Measurements from ENCODE around the gene ZNF793. TPM values are rescaled to one million over a fixed set of nuclear protein-coding genes. Genes with fewer than 3 reads are reported as not detected.
A peak's percentile ranks its signal among the peaks of the same experiment; 100 is the strongest.

Gene ZNF793
- total RNA-seq, 1 donor from 2014 or later, result 9.8 TPM

- Mint-ChIP-seq H3K4me3 (ENCODE audit: unreplicated experiment) (no peak overlapping the region), H3K27me3 (ENCODE audit: low read depth, unreplicated experiment) (no peaks in the 10 kb centered on the region), H3K27ac (ENCODE audit: unreplicated experiment) (no peak overlapping the region), H3K4me1 (ENCODE audit: low read depth, unreplicated experiment) (no peaks in the 10 kb centered on the region), H3K36me3 (ENCODE audit: low read depth, unreplicated experiment) (peaks cover 46% of the 10 kb centered on the region), H3K9me3 (ENCODE audit: unreplicated experiment) (peaks cover 67% of the 10 kb centered on the region)
- Histone ChIP-seq H3K4me2 (ENCODE audit: low read length) (no peak overlapping the region), H3K9me3 (ENCODE audit: insufficient read depth, low read depth, low read length) (peaks cover 53% of the 10 kb centered on the region), H3K27me3 (ENCODE audit: insufficient read depth, low read length) (no peaks in the 10 kb centered on the region), H3K36me3 (ENCODE audit: insufficient read depth, low read length) (peaks cover 3% of the 10 kb centered on the region), H2AFZ (ENCODE audit: low read depth, low read length) (no peak overlapping the region), H3K79me2 (ENCODE audit: insufficient read depth, low read length) (no peaks in the 10 kb centered on the region), H3K4me1 (ENCODE audit: insufficient read depth, low read length) (no peaks in the 10 kb centered on the region), H3K9ac (ENCODE audit: low read length) (no peak overlapping the region), H3K27ac (ENCODE audit: low read depth, low read length) (no peak overlapping the region), H3K4me3 (ENCODE audit: insufficient read depth, low read depth, low read length) (no peak overlapping the region), H4K20me1 (ENCODE audit: insufficient read depth, low read length) (no peaks in the 10 kb centered on the region)
- peak; percentile 39 for FAIRE-seq
- DNase-seq (ENCODE audit: low read depth), result no peak
- TF ChIP-seq, protein P1, sequence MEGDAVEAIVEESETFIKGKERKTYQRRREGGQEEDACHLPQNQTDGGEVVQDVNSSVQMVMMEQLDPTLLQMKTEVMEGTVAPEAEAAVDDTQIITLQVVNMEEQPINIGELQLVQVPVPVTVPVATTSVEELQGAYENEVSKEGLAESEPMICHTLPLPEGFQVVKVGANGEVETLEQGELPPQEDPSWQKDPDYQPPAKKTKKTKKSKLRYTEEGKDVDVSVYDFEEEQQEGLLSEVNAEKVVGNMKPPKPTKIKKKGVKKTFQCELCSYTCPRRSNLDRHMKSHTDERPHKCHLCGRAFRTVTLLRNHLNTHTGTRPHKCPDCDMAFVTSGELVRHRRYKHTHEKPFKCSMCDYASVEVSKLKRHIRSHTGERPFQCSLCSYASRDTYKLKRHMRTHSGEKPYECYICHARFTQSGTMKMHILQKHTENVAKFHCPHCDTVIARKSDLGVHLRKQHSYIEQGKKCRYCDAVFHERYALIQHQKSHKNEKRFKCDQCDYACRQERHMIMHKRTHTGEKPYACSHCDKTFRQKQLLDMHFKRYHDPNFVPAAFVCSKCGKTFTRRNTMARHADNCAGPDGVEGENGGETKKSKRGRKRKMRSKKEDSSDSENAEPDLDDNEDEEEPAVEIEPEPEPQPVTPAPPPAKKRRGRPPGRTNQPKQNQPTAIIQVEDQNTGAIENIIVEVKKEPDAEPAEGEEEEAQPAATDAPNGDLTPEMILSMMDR (IDR thresholded peaks at IDR 0.05; ENCODE audit: insufficient read depth, low read depth, low read length), result no peak
- no peak for TF ChIP-seq EZH2 (IDR thresholded peaks at IDR 0.05; ENCODE audit: insufficient read depth, low read length)
Observed at GRCh38 chr19:37564624-37565369, 58.1 kb downstream of the ZNF793 start.

DNA sequence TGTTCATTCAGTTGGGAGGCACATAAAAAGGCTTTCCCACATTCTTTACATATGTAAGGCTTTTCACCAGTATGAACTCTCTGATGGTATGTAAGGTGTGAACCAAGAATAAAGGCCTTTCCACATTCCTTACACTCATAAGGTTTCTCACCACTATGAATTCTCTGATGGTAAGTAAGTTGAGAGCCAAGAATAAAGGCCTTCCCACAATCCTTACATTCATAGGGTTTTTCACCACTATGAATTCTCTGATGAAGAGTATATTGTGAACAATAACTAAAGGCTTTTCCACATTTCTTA lies 58.6 kb downstream of the ZNF793 start:
- Histone ChIP-seq H3K4me1 (ENCODE audit: insufficient read depth, low read length) (no peaks in the 10 kb centered on the region), H3K4me2 (ENCODE audit: low read length) (no peak overlapping the region), H3K4me3 (ENCODE audit: insufficient read depth, low read depth, low read length) (no peak overlapping the region), H3K9me3 (ENCODE audit: insufficient read depth, low read depth, low read length) (peaks cover 56% of the 10 kb centered on the region), H3K27me3 (ENCODE audit: insufficient read depth, low read length) (no peaks in the 10 kb centered on the region), H3K79me2 (ENCODE audit: insufficient read depth, low read length) (no peaks in the 10 kb centered on the region), H2AFZ (ENCODE audit: low read depth, low read length) (no peak overlapping the region), H3K36me3 (ENCODE audit: insufficient read depth, low read length) (peaks cover 3% of the 10 kb centered on the region), H3K27ac (ENCODE audit: low read depth, low read length) (no peak overlapping the region), H4K20me1 (ENCODE audit: insufficient read depth, low read length) (no peaks in the 10 kb centered on the region), H3K9ac (ENCODE audit: low read length) (no peak overlapping the region)
- Mint-ChIP-seq H3K36me3 (ENCODE audit: low read depth, unreplicated experiment) (peaks cover 48% of the 10 kb centered on the region), H3K27ac (ENCODE audit: unreplicated experiment) (no peak overlapping the region), H3K4me1 (ENCODE audit: low read depth, unreplicated experiment) (no peaks in the 10 kb centered on the region), H3K27me3 (ENCODE audit: low read depth, unreplicated experiment) (no peaks in the 10 kb centered on the region), H3K9me3 (ENCODE audit: unreplicated experiment) (peaks cover 70% of the 10 kb centered on the region), H3K4me3 (ENCODE audit: unreplicated experiment) (no peak overlapping the region)
- TF ChIP-seq EZH2 (IDR thresholded peaks at IDR 0.05; ENCODE audit: insufficient read depth, low read length), result no peak
- TF ChIP-seq, protein P1 (IDR thresholded peaks at IDR 0.05; ENCODE audit: insufficient read depth, low read depth, low read length), result no peak
- DNase-seq (ENCODE audit: low read depth) (no peak), FAIRE-seq (no peak)

GRCh38 chr19:37572203-37572602 lies 65.5 kb downstream of the ZNF793 start:
- Mint-ChIP-seq H3K27me3 (ENCODE audit: low read depth, unreplicated experiment) (no peaks in the 10 kb centered on the region), H3K36me3 (ENCODE audit: low read depth, unreplicated experiment) (peaks cover 14% of the 10 kb centered on the region), H3K27ac (ENCODE audit: unreplicated experiment) (no peak overlapping the region), H3K9me3 (ENCODE audit: unreplicated experiment) (peaks cover 37% of the 10 kb centered on the region), H3K4me3 (ENCODE audit: unreplicated experiment) (no peak overlapping the region), H3K4me1 (ENCODE audit: low read depth, unreplicated experiment) (no peaks in the 10 kb centered on the region)
- no peak overlapping the region for H3K9ac ChIP-seq (ENCODE audit: low read length)
- no peak for DNase-seq (ENCODE audit: low read depth)
- H3K4me3 ChIP-seq (ENCODE audit: insufficient read depth, low read depth, low read length), result no peak overlapping the region
- FAIRE-seq, result no peak
- no peaks in the 10 kb centered on the region for H3K27me3 ChIP-seq (ENCODE audit: insufficient read depth, low read length)
- H3K27ac ChIP-seq (ENCODE audit: low read depth, low read length), result no peak overlapping the region
- H4K20me1 ChIP-seq (ENCODE audit: insufficient read depth, low read length), result no peaks in the 10 kb centered on the region
- H3K4me1 ChIP-seq (ENCODE audit: insufficient read depth, low read length), result no peaks in the 10 kb centered on the region
- no peak overlapping the region for H3K4me2 ChIP-seq (ENCODE audit: low read length)
- H3K79me2 ChIP-seq (ENCODE audit: insufficient read depth, low read length), result no peaks in the 10 kb centered on the region
- H3K9me3 ChIP-seq (ENCODE audit: insufficient read depth, low read depth, low read length), result peaks cover 25% of the 10 kb centered on the region
- peaks cover 7% of the 10 kb centered on the region for H3K36me3 ChIP-seq (ENCODE audit: insufficient read depth, low read length)
- TF ChIP-seq, protein P1 (IDR thresholded peaks at IDR 0.05; ENCODE audit: insufficient read depth, low read depth, low read length), result no peak
- no peak overlapping the region for H2AFZ ChIP-seq (ENCODE audit: low read depth, low read length)

Data from astrocyte (in vitro differentiated cells and primary cell).